Measurements from ENCODE around the gene SGCE.

Gene SGCE

GRCh38 chr7:94602181-94602580, 53.8 kb downstream of the SGCE start:
- H3K4me3 ChIP-seq (ENCODE audit: low read depth, low read length), result no peak overlapping the region
- ChIA-PET CTCF (no interaction called here), POLR2A (no interaction called here)
- TF ChIP-seq ZNF639 (tag by site-specific recombination; IDR thresholded peaks at IDR 0.05) (no peak), ZNF184 (tag by site-specific recombination; IDR thresholded peaks at IDR 0.05) (no peak), ZNF843 (tag by site-specific recombination; IDR thresholded peaks at IDR 0.05) (no peak), OSR2 (tag by site-specific recombination; IDR thresholded peaks at IDR 0.05) (no peak), MYNN (tag by site-specific recombination; IDR thresholded peaks at IDR 0.05; ENCODE audit: borderline replicate concordance) (no peak), KLF9 (tag by site-specific recombination; IDR thresholded peaks at IDR 0.05; ENCODE audit: low read depth) (no peak), ZNF292 (tag by site-specific recombination; IDR thresholded peaks at IDR 0.05; ENCODE audit: borderline replicate concordance, low read depth) (no peak), ZNF23 (tag by site-specific recombination; IDR thresholded peaks at IDR 0.05; ENCODE audit: borderline replicate concordance) (no peak), SP3 (tag by site-specific recombination; IDR thresholded peaks at IDR 0.05) (no peak), ZNF623 (tag by site-specific recombination; IDR thresholded peaks at IDR 0.05) (no peak), ZNF138 (tag by site-specific recombination; IDR thresholded peaks at IDR 0.05; ENCODE audit: borderline replicate concordance) (no peak), ZNF132 (tag by site-specific recombination; IDR thresholded peaks at IDR 0.05; ENCODE audit: borderline replicate concordance) (no peak), ZSCAN23 (tag by site-specific recombination; IDR thresholded peaks at IDR 0.05) (no peak), BCL6B (tag by site-specific recombination; IDR thresholded peaks at IDR 0.05) (no peak), ZIC2 (tag by site-specific recombination; IDR thresholded peaks at IDR 0.05) (no peak), ZNF549 (tag by site-specific recombination; IDR thresholded peaks at IDR 0.05) (no peak), ZNF335 (tag by site-specific recombination; conservative IDR thresholded peaks at IDR 0.05) (no peak), PRDM2 (tag by site-specific recombination; IDR thresholded peaks at IDR 0.05; ENCODE audit: borderline replicate concordance) (no peak), ZNF202 (tag by site-specific recombination; IDR thresholded peaks at IDR 0.05; ENCODE audit: borderline replicate concordance) (no peak)
- H3K9me3 ChIP-seq (ENCODE audit: control insufficient read depth, insufficient read depth, low read depth, low read length), result no peaks in the 10 kb centered on the region
- peaks cover 8 to 10% of the 10 kb centered on the region in 2 experiments for H3K36me3 ChIP-seq (ENCODE audit: control insufficient read depth in 2 of 2, insufficient read depth in 1 of 2, low read length in 2 of 2)
- H3K4me1 ChIP-seq (ENCODE audit: control insufficient read depth, insufficient read depth, low read length), result no peaks in the 10 kb centered on the region
- H3K27ac ChIP-seq (ENCODE audit: extremely low read depth, low read depth, low read length), result no peak overlapping the region

Measured in HEK293 (cell line).